GM04504 (cell line): ENCODE results near the gene HBB.
A peak's percentile ranks its signal among the peaks of the same experiment; 100 is the strongest.

ENCODE experiments used
- DNase-seq: peaks from one replicate; pipeline ENCODE4 v3.0.0-alpha.2; 2012; ENCODE audit warnings: low read depth

Gene HBB

GRCh38 chr11:5227681-5228080 is 810 bp upstream of the HBB start:
- DNase-seq, result no peak

- no peak for DNase-seq
Measured at GRCh38 chr11:5225480-5225871, 1.4 kb downstream of the HBB start.

GRCh38 chr11:5224538-5225479 is 2.1 kb downstream of the HBB start:
- DNase-seq, result no peak

- DNase-seq, result no peak
Measured at GRCh38 chr11:5223686-5224085, 3.2 kb downstream of the HBB start.

GRCh38 chr11:5223146-5223545 is 3.7 kb downstream of the HBB start:
- DNase-seq, result no peak

GRCh38 chr11:5210376-5210885 is 16.4 kb downstream of the HBB start:
- DNase-seq, result no peak

- DNase-seq, result peak; percentile 46
Measured at GRCh38 chr11:5204787-5205186, 22.1 kb downstream of the HBB start.

GRCh38 chr11:5203366-5203765 is 23.5 kb downstream of the HBB start:
- DNase-seq, result no peak

GRCh38 chr11:5200582-5200981 is 26.3 kb downstream of the HBB start, which contains the start of gene OR51V1:
Gene OR51V1, minus strand, starts transcription at chr11:5200682. Its CDS starts 0 bp downstream, at chr11:5200682.
- no peak for DNase-seq

- no peak for DNase-seq
Measured at GRCh38 chr11:5198285-5198684, 28.6 kb downstream of the HBB start.

GRCh38 chr11:5197536-5197935 is 29.3 kb downstream of the HBB start:
- peak; percentile 11 for DNase-seq

GRCh38 chr11:5196731-5197130 is 30.1 kb downstream of the HBB start:
- DNase-seq, result no peak

GRCh38 chr11:5196067-5196466 is 30.8 kb downstream of the HBB start:
- DNase-seq, result no peak

- no peak for DNase-seq
Measured at GRCh38 chr11:5192738-5193137, 34.1 kb downstream of the HBB start.

GRCh38 chr11:5188201-5188600 is 38.7 kb downstream of the HBB start:
- no peak for DNase-seq

- no peak for DNase-seq
Measured at GRCh38 chr11:5178046-5178837, 48.6 kb downstream of the HBB start.
